Stomach (tissue), 4 donors: ENCODE data around the gene ACACB.

Source experiments
- CTCF ChIP-seq, 7 experiments: fragments of 450-650 bp in 4 of 7; fragments of 200-600 bp in 3 of 7; sonication (generic) in 3 of 7; IDR thresholded peaks; one replicate each; pipeline ENCODE4 v1.5.1; 2016 to 2019; ENCODE audit warnings: antibody characterized with exemption in 7 of 7, control low read depth in 2 of 7, mild to moderate bottlenecking in 1 of 7
- POLR2A ChIP-seq, 4 donors: fragments of 450-650 bp; IDR thresholded peaks; one replicate each; pipeline ENCODE4 v1.6.1; 2016; ENCODE audit warnings: antibody characterized with exemption in 4 of 4, control low read depth in 2 of 4, mild to moderate bottlenecking in 1 of 4, moderate library complexity in 1 of 4

- TF ChIP-seq CTCF (IDR thresholded peaks at IDR 0.05) (no peak), POLR2A (IDR thresholded peaks at IDR 0.05) (no peak)
These were observed 151.0 kb downstream of the ACACB start for GRCh38 chr12:109267361-109267760.
